ENCODE results near the gene PIK3C2G. TPM values are rescaled to one million over a fixed set of nuclear protein-coding genes. Genes with fewer than 3 reads are reported as not detected.

PIK3C2G gene
- total and polyA plus RNA-seq, 4 donors: 4.9 to 40.1 (median 19.4) TPM

DNA sequence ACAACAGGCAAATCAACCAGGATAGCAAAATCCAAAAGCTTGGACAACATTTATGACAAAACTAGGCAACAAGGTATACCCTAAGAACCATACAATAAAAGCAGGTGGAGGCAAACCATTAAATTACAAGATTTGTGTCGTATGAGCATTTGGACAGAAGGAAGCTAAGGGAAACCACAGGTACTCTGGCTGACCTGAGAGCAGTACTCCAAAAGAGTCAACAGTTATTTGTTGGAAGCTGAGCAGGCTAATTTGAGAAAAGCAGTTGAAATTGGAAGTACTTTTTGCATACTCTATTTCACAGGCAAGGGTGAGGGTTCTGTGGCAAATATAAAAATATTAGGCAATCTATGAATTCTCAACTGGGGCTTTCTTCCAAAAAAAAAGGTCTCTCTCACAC, 297.9 kb downstream of the PIK3C2G start:
- WGBS: 67% methylated on average over 1 of the region's 1 CpG
- Histone ChIP-seq H3K27ac (ENCODE audit: low read depth in 1 of 2, low read length in 2 of 2) (no peak overlapping the region), H3K9ac (ENCODE audit: low read depth in 1 of 2, low read length in 2 of 2) (no peak overlapping the region), H3K9me3 (ENCODE audit: control insufficient read depth in 4 of 4, low read length in 3 of 4) (no peaks in the 10 kb centered on the region), H3K36me3 (ENCODE audit: control insufficient read depth in 4 of 4, insufficient read depth in 3 of 4, low read depth in 1 of 4, low read length in 3 of 4) (no peaks in the 10 kb centered on the region), H3K4me3 (ENCODE audit: low read depth in 1 of 3, low read length in 3 of 3) (no peak overlapping the region), H3K27me3 (ENCODE audit: control insufficient read depth in 4 of 4, insufficient read depth in 4 of 4, low read length in 3 of 4) (no peaks in the 10 kb centered on the region), H3K4me1 (ENCODE audit: control insufficient read depth in 4 of 4, insufficient read depth in 4 of 4, low read length in 3 of 4) (no peaks in the 10 kb centered on the region)
- no peak for TF ChIP-seq YY1 (IDR thresholded peaks at IDR 0.05)
- no peak for TF ChIP-seq GABPA (IDR thresholded peaks at IDR 0.05 in 1 of 2, conservative IDR thresholded peaks at IDR 0.05 in 1 of 2)
- TF ChIP-seq, protein P1, sequence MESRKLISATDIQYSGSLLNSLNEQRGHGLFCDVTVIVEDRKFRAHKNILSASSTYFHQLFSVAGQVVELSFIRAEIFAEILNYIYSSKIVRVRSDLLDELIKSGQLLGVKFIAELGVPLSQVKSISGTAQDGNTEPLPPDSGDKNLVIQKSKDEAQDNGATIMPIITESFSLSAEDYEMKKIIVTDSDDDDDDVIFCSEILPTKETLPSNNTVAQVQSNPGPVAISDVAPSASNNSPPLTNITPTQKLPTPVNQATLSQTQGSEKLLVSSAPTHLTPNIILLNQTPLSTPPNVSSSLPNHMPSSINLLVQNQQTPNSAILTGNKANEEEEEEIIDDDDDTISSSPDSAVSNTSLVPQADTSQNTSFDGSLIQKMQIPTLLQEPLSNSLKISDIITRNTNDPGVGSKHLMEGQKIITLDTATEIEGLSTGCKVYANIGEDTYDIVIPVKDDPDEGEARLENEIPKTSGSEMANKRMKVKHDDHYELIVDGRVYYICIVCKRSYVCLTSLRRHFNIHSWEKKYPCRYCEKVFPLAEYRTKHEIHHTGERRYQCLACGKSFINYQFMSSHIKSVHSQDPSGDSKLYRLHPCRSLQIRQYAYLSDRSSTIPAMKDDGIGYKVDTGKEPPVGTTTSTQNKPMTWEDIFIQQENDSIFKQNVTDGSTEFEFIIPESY (IDR thresholded peaks at IDR 0.05): no peak
- TF ChIP-seq RAD21 (IDR thresholded peaks at IDR 0.05): no peak
- TF ChIP-seq TAF1 (conservative IDR thresholded peaks at IDR 0.05): no peak
- no peak for TF ChIP-seq RXRA (IDR thresholded peaks at IDR 0.05)
- TF ChIP-seq NR2F2 (IDR thresholded peaks at IDR 0.05): no peak
- TF ChIP-seq, protein P2, sequence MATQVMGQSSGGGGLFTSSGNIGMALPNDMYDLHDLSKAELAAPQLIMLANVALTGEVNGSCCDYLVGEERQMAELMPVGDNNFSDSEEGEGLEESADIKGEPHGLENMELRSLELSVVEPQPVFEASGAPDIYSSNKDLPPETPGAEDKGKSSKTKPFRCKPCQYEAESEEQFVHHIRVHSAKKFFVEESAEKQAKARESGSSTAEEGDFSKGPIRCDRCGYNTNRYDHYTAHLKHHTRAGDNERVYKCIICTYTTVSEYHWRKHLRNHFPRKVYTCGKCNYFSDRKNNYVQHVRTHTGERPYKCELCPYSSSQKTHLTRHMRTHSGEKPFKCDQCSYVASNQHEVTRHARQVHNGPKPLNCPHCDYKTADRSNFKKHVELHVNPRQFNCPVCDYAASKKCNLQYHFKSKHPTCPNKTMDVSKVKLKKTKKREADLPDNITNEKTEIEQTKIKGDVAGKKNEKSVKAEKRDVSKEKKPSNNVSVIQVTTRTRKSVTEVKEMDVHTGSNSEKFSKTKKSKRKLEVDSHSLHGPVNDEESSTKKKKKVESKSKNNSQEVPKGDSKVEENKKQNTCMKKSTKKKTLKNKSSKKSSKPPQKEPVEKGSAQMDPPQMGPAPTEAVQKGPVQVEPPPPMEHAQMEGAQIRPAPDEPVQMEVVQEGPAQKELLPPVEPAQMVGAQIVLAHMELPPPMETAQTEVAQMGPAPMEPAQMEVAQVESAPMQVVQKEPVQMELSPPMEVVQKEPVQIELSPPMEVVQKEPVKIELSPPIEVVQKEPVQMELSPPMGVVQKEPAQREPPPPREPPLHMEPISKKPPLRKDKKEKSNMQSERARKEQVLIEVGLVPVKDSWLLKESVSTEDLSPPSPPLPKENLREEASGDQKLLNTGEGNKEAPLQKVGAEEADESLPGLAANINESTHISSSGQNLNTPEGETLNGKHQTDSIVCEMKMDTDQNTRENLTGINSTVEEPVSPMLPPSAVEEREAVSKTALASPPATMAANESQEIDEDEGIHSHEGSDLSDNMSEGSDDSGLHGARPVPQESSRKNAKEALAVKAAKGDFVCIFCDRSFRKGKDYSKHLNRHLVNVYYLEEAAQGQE (IDR thresholded peaks at IDR 0.05): no peak
- TF ChIP-seq, protein P3, sequence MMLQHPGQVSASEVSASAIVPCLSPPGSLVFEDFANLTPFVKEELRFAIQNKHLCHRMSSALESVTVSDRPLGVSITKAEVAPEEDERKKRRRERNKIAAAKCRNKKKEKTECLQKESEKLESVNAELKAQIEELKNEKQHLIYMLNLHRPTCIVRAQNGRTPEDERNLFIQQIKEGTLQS (IDR thresholded peaks at IDR 0.05): no peak
- TF ChIP-seq SP1 (IDR thresholded peaks at IDR 0.05): no peak
- TF ChIP-seq HNF4A (conservative IDR thresholded peaks at IDR 0.05): no peak
- no peak for TF ChIP-seq JUND (IDR thresholded peaks at IDR 0.05)
- no peak for TF ChIP-seq FOXA1 (IDR thresholded peaks at IDR 0.05)
- no peak for DNase-seq (ENCODE audit: low spot score)

GRCh38 chr12:18562531-18562930, 301.2 kb downstream of the PIK3C2G start:
- TF ChIP-seq RAD21 (IDR thresholded peaks at IDR 0.05) (no peak), YY1 (IDR thresholded peaks at IDR 0.05) (no peak)
- Histone ChIP-seq H3K4me1 (ENCODE audit: control insufficient read depth in 4 of 4, insufficient read depth in 4 of 4, low read length in 3 of 4) (peaks cover 0 to 3% (median 1%) of the 10 kb centered on the region in 4 donors), H3K27me3 (ENCODE audit: control insufficient read depth in 4 of 4, insufficient read depth in 4 of 4, low read length in 3 of 4) (no peaks in the 10 kb centered on the region), H3K9me3 (ENCODE audit: control insufficient read depth in 4 of 4, low read length in 3 of 4) (no peaks in the 10 kb centered on the region), H3K36me3 (ENCODE audit: control insufficient read depth in 4 of 4, insufficient read depth in 3 of 4, low read depth in 1 of 4, low read length in 3 of 4) (peaks cover 0 to 3% (median 0%) of the 10 kb centered on the region in 4 donors), H3K4me3 (ENCODE audit: low read depth in 1 of 3, low read length in 3 of 3) (no peak overlapping the region), H3K27ac (ENCODE audit: low read depth in 1 of 2, low read length in 2 of 2) (no peak overlapping the region), H3K9ac (ENCODE audit: low read depth in 1 of 2, low read length in 2 of 2) (no peak overlapping the region)
- WGBS: 84% methylated on average over 4 of the region's 4 CpGs
- no peak for DNase-seq (ENCODE audit: low spot score)

DNA sequence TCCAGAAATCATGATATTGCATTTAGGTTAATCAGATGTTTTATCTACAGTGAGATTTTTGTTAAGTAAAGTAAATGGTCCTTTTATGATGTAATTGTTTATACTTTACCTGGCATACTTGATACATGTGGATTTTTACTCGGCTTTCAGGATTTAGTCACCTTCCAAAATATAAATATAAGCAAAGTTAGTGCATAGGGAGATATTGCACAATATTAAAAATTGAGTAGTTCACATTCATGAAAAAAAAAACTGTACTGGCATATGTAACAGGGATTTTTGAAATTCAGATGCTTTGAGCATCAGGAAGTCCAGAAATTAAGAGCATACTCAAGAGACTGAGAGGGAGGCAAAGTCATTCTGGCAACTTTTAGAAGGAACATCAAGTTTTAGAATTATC, 303.0 kb downstream of the PIK3C2G start:
- Histone ChIP-seq H3K9ac (ENCODE audit: low read depth in 1 of 2, low read length in 2 of 2) (no peak overlapping the region), H3K27ac (ENCODE audit: low read depth in 1 of 2, low read length in 2 of 2) (no peak overlapping the region), H3K9me3 (ENCODE audit: control insufficient read depth in 4 of 4, low read length in 3 of 4) (no peaks in the 10 kb centered on the region), H3K27me3 (ENCODE audit: control insufficient read depth in 4 of 4, insufficient read depth in 4 of 4, low read length in 3 of 4) (no peaks in the 10 kb centered on the region), H3K4me1 (ENCODE audit: control insufficient read depth in 4 of 4, insufficient read depth in 4 of 4, low read length in 3 of 4) (peaks cover 0 to 11% (median 7%) of the 10 kb centered on the region in 4 donors), H3K4me3 (ENCODE audit: low read depth in 1 of 3, low read length in 3 of 3) (no peak overlapping the region), H3K36me3 (ENCODE audit: control insufficient read depth in 4 of 4, insufficient read depth in 3 of 4, low read depth in 1 of 4, low read length in 3 of 4) (peaks cover 0 to 3% (median 0%) of the 10 kb centered on the region in 4 donors)
- TF ChIP-seq RXRA (IDR thresholded peaks at IDR 0.05): no peak
- TF ChIP-seq, protein P1 (IDR thresholded peaks at IDR 0.05): no peak
- TF ChIP-seq, protein P4, sequence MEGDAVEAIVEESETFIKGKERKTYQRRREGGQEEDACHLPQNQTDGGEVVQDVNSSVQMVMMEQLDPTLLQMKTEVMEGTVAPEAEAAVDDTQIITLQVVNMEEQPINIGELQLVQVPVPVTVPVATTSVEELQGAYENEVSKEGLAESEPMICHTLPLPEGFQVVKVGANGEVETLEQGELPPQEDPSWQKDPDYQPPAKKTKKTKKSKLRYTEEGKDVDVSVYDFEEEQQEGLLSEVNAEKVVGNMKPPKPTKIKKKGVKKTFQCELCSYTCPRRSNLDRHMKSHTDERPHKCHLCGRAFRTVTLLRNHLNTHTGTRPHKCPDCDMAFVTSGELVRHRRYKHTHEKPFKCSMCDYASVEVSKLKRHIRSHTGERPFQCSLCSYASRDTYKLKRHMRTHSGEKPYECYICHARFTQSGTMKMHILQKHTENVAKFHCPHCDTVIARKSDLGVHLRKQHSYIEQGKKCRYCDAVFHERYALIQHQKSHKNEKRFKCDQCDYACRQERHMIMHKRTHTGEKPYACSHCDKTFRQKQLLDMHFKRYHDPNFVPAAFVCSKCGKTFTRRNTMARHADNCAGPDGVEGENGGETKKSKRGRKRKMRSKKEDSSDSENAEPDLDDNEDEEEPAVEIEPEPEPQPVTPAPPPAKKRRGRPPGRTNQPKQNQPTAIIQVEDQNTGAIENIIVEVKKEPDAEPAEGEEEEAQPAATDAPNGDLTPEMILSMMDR (IDR thresholded peaks at IDR 0.05; ENCODE audit: low read depth, low read length, missing input control): no peak
- no peak for TF ChIP-seq YY1 (IDR thresholded peaks at IDR 0.05)
- TF ChIP-seq, protein P3 (IDR thresholded peaks at IDR 0.05): no peak
- TF ChIP-seq, protein P5, sequence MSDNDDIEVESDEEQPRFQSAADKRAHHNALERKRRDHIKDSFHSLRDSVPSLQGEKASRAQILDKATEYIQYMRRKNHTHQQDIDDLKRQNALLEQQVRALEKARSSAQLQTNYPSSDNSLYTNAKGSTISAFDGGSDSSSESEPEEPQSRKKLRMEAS (IDR thresholded peaks at IDR 0.05): no peak
- no peak for TF ChIP-seq SP1 (IDR thresholded peaks at IDR 0.05)
- WGBS: 68% methylated on average over 1 of the region's 1 CpG
- DNase-seq (ENCODE audit: low spot score): no peak
